HepG2 (cell line): ENCODE data around the gene TM9SF3. TPM values are rescaled to one million over a fixed set of nuclear protein-coding genes. Genes with fewer than 3 reads are reported as not detected.

ENCODE experiments used
- polyA plus RNA-seq, 8 experiments: library from polyadenylated mRNA; depleted of rRNA in 3 of 8; stranded (reverse) in 7 of 8; unstranded in 1 of 8; fragments of >200 nt; fragmentation: Illumina TruSeq in 4 of 8; extraction: Trizol in 4 of 8; gene quantifications; 2 replicates each; pipeline versions ENCODE4 v1.2.1 to v1.2.3, GENCODE V29; 2011 to 2016; ENCODE audit warnings: low read depth in 4 of 8, missing spikeins in 1 of 8, mixed read lengths in 1 of 8; ENCODE audit not compliant: insufficient read depth in 1 of 8
- small RNA-seq, 3 experiments: library from RNA; depleted of rRNA; stranded (forward); fragments of <200 nt; gene quantifications; one replicate each; pipeline ENCODE3, GENCODE V24; 2012; ENCODE audit warnings: low read depth in 2 of 3, low replicate concordance in 1 of 3; ENCODE audit not compliant: insufficient read length in 3 of 3, insufficient read depth in 2 of 3
- total RNA-seq, 5 experiments: library from RNA; depleted of rRNA; stranded (reverse); fragments of >200 nt; fragmentation: Illumina TruSeq; extraction: Trizol; gene quantifications; 2 replicates each; pipeline ENCODE4 v1.2.3, GENCODE V29; 2016; ENCODE audit warnings: low read depth in 1 of 5

TM9SF3 gene
- total and polyA plus RNA-seq, 2 of the 13 experiments (the other 11 are each of a cell fraction or from before 2014, with no cell fraction given) = 43.8 to 120 TPM

Small RNA genes within 50 kb of the gene (small RNA-seq; reads per million reads assigned to genes)
- gene RNA5SP324 = 0 reads per million in 3 experiments

Other genes starting within 250 kb of the TM9SF3 start
- gene OPALIN, start 228.0 kb downstream of the TM9SF3 start, total RNA-seq (2016; rRNA removed; fragmentation: Illumina TruSeq; extraction: Trizol) = not detected in 2 replicates
- gene OPALIN, start 228.0 kb downstream of the TM9SF3 start, polyA plus RNA-seq (2011; rRNA removed) = not detected in 2 replicates
- 0.09 TPM in 1 of 2 replicates, not detected in the other for gene TLL2, start 73.1 kb downstream of the TM9SF3 start, total RNA-seq (2016; rRNA removed; fragmentation: Illumina TruSeq; extraction: Trizol)
- 0.01 TPM in 1 of 2 replicates, not detected in the other for gene TLL2, start 73.1 kb downstream of the TM9SF3 start, polyA plus RNA-seq (2011; rRNA removed)
- 13.8 and 18.5 TPM in 2 replicates for gene PIK3AP1, start 133.5 kb upstream of the TM9SF3 start, total RNA-seq (2016; rRNA removed; fragmentation: Illumina TruSeq; extraction: Trizol)
- 3.6 and 4.6 TPM in 2 replicates for gene PIK3AP1, start 133.5 kb upstream of the TM9SF3 start, polyA plus RNA-seq (2011; rRNA removed)
- gene LCOR, start 245.3 kb upstream of the TM9SF3 start, total RNA-seq (2016; rRNA removed; fragmentation: Illumina TruSeq; extraction: Trizol) = 23.7 and 42.0 TPM in 2 replicates
- gene LCOR, start 245.3 kb upstream of the TM9SF3 start, polyA plus RNA-seq (2011; rRNA removed) = 11.3 and 12.4 TPM in 2 replicates